ENCODE data around the gene KIF2C.
"Not testable (repeated sequence)": the region's sequence is repeated elsewhere in the genome, so short reads cannot be mapped to it uniquely, and the experiment has no call there.

KIF2C gene

GRCh38 chr1:44739307-44740178, at the start of gene KIF2C:
Gene KIF2C, plus strand, starts transcription at chr1:44739837. Its CDS starts 96 bp downstream, at chr1:44739933.
- peak; percentile 97 for DNase-seq (ENCODE audit: extremely low spot score, insufficient read length, low read depth)
- FAIRE-seq: peak; percentile 97

GRCh38 chr1:44693159-44693558, 46.5 kb upstream of the KIF2C start:
- no peak for DNase-seq (ENCODE audit: extremely low spot score, insufficient read length, low read depth)
- FAIRE-seq: no peak

- FAIRE-seq (no peak), DNase-seq (ENCODE audit: extremely low spot score, insufficient read length, low read depth) (no peak)
Measured at GRCh38 chr1:44693900-44694299, 45.7 kb upstream of the KIF2C start.

- FAIRE-seq (peak; percentile 97), DNase-seq (ENCODE audit: extremely low spot score, insufficient read length, low read depth) (no peak)
Measured at GRCh38 chr1:44694863-44695478, 44.7 kb upstream of the KIF2C start.

GRCh38 chr1:44695671-44696070, 44.0 kb upstream of the KIF2C start:
- FAIRE-seq: no peak

GRCh38 chr1:44696101-44696500, 43.5 kb upstream of the KIF2C start:
- DNase-seq (ENCODE audit: extremely low spot score, insufficient read length, low read depth): no peak
- FAIRE-seq: no peak

More at GRCh38 chr1:44695671-44696070, 44.0 kb upstream of the KIF2C start:
- no peak for DNase-seq (ENCODE audit: extremely low spot score, insufficient read length, low read depth)

GRCh38 chr1:44696789-44697345, 42.8 kb upstream of the KIF2C start:
- DNase-seq (ENCODE audit: extremely low spot score, insufficient read length, low read depth) (no peak), FAIRE-seq (peak; percentile 80)

- DNase-seq (ENCODE audit: extremely low spot score, insufficient read length, low read depth) (no peak), FAIRE-seq (peak; percentile 65)
Measured at GRCh38 chr1:44698138-44698537, 41.5 kb upstream of the KIF2C start.

- FAIRE-seq; DNase-seq (ENCODE audit: extremely low spot score, insufficient read length, low read depth): not testable (repeated sequence)
Measured at GRCh38 chr1:44699375-44699774, 40.3 kb upstream of the KIF2C start.

GRCh38 chr1:44700573-44700972, 39.1 kb upstream of the KIF2C start:
- DNase-seq (ENCODE audit: extremely low spot score, insufficient read length, low read depth): no peak
- no peak for FAIRE-seq

GRCh38 chr1:44701141-44701573, 38.5 kb upstream of the KIF2C start:
- DNase-seq (ENCODE audit: extremely low spot score, insufficient read length, low read depth): no peak
- no peak for FAIRE-seq

GRCh38 chr1:44705470-44705869, 34.2 kb upstream of the KIF2C start:
- no peak for FAIRE-seq
- DNase-seq (ENCODE audit: extremely low spot score, insufficient read length, low read depth): no peak

GRCh38 chr1:44705938-44706337, 33.7 kb upstream of the KIF2C start:
- no peak for FAIRE-seq
- no peak for DNase-seq (ENCODE audit: extremely low spot score, insufficient read length, low read depth)

GRCh38 chr1:44707112-44707881, 32.3 kb upstream of the KIF2C start:
- DNase-seq (ENCODE audit: extremely low spot score, insufficient read length, low read depth) (no peak), FAIRE-seq (no peak)

- FAIRE-seq (peak; percentile 91), DNase-seq (ENCODE audit: extremely low spot score, insufficient read length, low read depth) (no peak)
Measured at GRCh38 chr1:44707959-44708831, 31.4 kb upstream of the KIF2C start.

- DNase-seq (ENCODE audit: extremely low spot score, insufficient read length, low read depth) (no peak), FAIRE-seq (peak; percentile 64)
Measured at GRCh38 chr1:44713321-44713781, 26.3 kb upstream of the KIF2C start.

GRCh38 chr1:44714532-44714931, 25.1 kb upstream of the KIF2C start:
- FAIRE-seq: no peak

GRCh38 chr1:44714944-44715571, 24.6 kb upstream of the KIF2C start:
- peak; percentile 96 for FAIRE-seq
- DNase-seq (ENCODE audit: extremely low spot score, insufficient read length, low read depth): peak; percentile 64

More at GRCh38 chr1:44714532-44714931, 25.1 kb upstream of the KIF2C start:
- DNase-seq (ENCODE audit: extremely low spot score, insufficient read length, low read depth): no peak

GRCh38 chr1:44717156-44717555, 22.5 kb upstream of the KIF2C start:
- no peak for FAIRE-seq
- DNase-seq (ENCODE audit: extremely low spot score, insufficient read length, low read depth): no peak
